Pulmonary artery endothelial cell (primary cell): ENCODE results near the gene CAMTA1. TPM values are rescaled to one million over a fixed set of nuclear protein-coding genes. Genes with fewer than 3 reads are reported as not detected.

Experiments
- DNase-seq: peaks from one replicate; pipeline ENCODE4 v3.0.0-alpha.2; 2011; ENCODE audit warnings: low read depth, low spot score
- total RNA-seq: library from RNA; depleted of rRNA; stranded (reverse); fragments of >200 nt; gene quantifications from 2 replicates; pipeline ENCODE4 v1.2.3, GENCODE V29; 2014

Gene CAMTA1
- total RNA-seq, 1 donor from 2014 or later = 54.0 TPM

DNA sequence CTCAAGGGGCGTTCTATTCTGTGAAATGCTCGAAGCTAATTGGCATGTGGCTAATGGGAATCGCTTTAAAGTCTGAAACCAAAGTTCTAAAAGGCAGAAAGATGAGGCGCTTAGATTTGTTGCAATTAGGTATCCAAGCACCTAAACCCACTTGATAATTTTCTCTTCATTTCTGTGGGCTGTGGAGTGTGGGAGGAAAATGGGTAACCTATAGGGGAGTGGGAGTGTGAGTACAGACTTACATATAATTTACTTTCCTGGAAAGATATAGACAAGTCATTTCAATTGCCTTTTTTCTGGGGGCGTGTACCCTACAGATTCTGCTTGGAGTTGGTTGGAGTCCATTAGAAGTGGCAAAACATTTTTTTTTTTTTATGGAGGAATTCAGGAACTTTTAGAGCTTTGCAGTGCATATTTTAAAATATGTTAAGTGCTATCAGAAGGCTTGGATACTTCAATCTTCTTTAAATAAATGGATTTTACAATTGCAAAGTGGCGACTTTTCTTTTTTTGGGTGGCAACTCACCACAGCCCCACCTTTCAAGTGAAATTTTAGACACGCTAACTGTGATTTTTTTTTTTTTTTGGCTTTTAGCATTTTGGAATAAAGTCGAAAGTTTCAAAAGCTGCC, 254.5 kb downstream of the CAMTA1 start:
- no peak for DNase-seq

DNA sequence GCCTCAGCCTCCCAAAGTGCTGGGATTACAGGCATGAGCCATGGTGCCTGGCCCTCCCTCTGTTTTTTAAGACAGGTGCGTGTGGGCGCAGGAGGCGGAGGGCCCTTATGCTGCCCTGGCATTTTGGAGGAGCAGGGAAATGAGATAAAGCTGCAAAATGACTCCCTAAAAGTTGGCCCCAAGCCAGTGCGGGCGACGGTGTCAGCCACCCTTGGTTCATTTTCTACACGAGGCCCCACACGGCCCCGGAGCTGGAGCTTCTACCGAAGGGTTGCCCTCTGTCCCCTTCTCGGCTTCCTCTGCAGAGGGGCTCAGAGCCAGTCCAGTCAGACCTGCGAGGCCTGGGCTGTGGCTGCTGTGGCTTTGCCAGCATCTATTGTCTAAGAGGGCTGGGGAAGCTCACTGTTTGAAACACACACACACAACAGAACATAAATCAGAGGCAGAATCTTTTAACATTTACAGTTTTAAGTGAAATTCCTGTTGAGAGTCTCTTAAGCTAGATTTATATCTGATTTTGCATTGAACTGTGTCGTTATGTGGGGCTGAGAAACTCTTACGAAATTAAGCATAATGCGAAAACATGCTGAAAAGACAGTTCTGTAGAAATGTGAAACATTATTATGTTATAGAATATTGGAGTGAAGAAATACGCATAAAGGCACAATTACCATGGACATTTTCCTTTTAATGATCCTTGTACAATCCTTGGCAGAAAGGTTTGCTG, 255.9 kb downstream of the CAMTA1 start:
- DNase-seq = no peak

DNA sequence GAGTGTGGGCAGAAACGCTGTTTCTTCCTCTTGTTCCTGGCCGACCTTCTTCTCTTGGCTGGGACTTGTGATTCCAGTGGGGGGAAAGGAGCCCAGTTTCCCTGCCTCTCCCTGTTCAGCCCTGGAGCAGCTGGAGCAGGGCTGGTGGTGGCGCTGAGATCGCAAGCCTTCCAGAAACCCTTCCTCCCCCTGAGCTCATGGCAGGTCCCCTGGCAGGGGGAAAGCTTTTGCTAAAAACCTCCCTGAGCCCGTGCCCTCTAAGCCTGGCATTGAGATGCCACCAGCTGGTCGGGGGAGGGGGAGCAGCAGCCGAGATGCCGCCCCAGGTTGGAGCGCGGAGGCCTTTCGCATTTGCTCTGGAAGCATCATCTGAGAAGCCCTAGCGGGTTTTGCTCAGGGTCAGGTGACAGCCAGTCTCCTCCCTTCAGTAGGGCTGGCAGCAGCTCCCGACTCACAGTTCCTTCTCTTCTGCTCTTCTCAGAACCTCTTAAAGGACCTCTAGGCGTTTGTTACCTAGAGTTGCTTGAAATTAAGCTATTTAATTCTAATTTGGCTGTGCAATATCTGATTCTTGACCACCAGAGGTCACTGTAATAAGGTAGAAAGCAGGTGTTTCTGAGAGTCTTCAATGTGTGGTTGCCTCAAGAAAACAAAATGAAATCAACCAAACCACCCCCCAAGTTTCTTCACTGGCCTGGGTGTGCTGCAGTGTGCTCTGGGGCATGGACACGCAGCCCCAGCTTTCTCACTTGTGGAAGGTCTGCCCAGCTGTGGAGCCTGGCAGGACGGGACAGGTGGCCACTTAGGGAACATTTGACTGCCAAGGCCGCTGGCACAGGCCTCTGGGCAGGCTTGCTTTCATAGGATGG, 257.3 kb downstream of the CAMTA1 start:
- no peak for DNase-seq

GRCh38 chr1:7043191-7043549, 257.9 kb downstream of the CAMTA1 start:
- no peak for DNase-seq

DNA sequence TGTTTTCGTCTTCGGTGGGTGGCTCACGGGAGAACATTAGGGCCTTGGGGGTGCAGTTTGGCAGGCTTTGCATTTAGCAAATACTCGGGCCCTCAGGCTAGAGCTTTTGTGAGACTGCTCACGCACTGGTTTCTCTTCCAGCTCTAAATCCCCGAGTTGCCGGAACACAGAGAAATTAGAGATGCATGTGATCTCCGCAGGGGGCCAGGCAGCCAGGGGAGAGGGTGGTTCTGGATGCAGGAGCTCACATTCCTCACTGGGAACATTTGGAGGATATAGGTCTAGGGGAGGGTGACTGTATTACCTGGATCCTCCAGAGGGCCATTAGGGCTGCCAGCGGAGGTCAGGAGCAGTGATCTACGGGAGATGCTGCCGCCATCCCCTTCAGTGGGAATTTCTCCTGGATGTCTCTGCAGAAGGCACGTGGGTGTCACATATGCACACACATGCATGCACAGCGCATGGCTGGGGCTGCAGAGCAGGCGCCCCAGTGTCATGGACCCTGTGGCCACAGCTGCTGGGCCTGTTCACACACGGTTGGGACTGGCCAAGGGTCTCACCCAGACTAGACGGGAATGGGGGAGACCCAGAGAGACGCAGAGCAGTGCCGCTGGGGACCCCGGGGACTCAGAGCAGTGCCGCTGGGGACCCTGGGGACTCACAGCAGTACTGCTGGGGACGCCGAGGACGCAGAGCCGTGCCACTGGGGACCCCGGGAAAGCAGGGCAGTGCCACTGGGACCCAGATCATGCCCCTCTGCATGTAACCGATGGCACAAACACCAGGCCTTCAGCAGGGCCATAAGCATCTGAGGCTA, 258.7 kb downstream of the CAMTA1 start:
- DNase-seq = no peak

DNA sequence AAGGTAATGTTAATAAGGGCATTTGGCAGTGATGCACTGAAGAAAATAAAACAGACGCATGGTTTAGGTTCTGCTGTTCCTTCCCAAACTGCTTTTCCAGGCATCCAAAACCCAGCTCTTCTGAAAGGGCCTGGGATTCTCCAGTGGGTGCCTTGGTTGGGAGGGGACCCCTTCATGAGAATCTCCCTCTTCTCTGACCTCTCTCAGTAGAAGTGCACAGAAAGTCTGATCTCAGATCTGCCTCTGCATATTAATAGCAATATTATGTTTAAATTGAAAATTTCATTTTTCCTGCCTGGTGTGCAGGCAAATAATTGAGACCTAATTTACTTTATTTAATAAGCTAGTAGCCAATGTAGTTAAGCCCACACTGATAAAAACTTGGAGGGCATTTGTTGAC, 260.6 kb downstream of the CAMTA1 start:
- no peak for DNase-seq

DNA sequence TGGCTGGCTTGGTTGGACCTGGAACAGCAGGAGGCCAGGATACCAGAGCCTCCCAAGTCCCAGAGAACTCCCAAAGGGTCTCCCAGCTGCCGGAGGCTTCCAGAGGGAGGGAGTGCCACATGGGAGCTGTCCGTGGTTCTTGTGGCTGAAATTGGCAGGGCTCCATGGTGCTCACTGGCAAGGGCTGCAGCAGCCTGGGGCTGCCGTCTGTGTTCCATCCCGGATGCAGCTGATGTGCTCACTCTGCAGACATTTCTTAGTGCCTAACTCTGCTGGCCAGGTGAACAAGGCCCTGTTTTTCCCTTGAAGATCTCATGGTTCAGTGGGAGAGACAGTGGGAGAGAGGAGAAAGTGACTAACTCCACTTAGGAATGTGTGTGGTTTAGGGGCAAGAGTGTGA, 261.1 kb downstream of the CAMTA1 start:
- DNase-seq = no peak

DNA sequence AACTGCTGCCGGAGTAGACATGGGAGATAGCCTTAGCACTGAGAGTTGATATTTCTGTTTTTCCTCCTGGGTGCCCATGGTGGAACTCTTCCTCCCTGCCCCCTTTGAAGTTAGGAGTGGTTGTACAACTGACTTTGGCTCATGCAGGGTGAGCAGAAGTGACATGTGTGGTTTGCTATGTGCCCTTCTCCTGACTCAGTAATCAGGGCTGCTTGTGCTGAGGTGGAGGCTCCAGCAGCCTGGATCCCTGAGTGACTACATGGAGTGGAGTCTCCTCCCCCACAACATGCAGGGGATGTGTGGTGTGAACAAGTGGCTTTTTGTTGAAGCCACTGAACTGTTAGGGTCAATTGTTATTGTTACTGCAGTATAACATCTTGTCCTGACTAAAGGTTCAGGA, 261.6 kb downstream of the CAMTA1 start:
- DNase-seq = no peak

GRCh38 chr1:7047866-7048265, 262.6 kb downstream of the CAMTA1 start:
- no peak for DNase-seq

DNA sequence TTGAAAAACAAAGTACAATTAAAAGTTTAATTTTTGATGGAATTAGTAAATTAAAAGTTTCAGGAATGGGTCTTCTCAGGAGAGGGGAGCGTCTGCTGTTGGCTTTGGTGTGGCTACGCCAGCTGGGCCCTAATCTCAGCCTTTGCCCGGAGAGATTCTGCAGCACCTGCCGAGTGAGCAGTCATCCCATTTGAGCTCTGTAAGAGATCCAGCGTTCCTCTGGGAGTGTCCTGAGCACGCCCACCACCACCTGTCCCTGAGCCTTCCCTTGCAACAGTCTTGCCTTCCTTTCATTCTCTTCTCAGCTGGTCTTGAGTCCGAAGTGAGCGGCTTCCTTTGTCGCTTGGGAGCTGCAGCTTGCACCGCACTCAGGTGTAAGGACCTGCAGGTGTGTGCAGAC, 263.1 kb downstream of the CAMTA1 start:
- DNase-seq = no peak

DNA sequence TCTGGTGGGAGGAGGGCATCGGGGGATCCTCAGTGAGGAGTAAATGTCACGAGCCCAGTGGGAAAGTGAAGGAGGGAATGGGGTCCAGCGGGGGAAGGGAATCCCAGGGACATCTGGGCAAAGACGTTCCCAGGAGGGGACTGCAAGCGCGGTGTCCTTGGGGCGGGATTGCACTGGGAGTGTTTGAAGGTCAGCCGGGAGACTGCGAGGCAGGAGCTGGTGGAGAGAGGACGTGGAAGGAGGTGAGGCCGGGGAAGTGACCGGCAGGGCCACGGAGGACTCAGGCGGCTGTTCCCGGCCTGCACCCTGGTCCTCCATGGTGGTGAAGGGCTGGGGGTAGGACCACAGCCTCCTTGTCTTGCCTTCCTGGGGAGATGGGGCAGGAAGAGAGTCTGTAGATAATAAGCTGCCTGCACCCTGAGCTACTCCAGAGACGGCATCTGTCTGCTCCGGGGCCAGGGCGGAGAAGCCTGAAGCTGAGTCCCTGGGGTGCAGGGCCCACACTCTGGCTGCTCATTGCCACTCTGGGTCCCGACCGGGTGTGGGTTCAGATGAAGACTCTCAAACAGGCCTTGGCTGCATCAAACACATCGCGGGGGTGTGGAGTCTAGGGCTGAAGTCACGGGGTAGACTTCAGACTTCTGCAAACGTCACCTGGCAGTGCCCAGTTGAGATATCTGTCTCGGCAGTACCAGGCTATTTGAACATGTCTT, 264.8 kb downstream of the CAMTA1 start:
- no peak for DNase-seq

DNA sequence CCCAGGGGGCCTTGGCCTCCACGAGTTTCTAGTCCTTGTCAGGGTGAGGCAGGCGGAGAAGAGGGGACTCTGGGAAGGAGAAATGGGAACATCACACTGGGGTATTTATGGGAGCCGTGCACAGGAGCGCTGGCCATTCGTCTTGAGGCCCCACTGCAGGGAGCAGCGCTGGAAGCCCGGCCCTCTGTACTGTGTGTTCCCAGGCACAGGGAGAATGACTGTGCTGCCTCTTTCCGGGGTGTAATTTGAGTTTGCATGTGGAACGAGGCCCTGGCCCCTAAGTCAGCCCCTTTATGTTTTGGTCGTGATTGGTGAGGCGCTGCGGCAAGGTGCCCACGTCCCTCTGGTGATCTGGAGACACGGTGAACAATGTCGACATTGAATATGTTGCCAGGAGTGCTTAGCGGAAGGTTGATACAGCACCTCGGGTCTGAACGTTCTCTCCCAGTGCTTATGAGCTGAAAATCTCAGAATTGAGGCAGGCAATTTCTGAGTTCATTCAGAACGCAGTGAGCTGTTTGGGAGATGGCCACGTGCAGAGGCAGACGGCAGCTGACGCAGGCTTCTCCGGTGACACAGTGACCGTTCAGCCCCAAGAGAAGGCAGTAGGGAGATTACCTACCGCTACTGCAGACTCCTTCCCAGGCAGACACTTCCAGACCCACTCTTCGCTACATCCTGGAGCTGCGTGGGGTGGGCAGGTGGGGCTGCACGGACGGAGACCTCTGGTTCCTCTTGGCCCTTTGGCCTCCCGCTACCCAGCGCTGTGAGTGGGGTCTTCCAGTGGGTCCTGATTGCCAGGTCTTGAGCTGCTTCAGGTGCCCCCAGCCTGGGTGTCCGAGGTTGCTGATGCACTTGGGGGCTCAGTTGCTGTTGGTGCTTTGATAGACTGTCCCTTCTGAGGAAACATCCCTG, 265.8 kb downstream of the CAMTA1 start:
- no peak for DNase-seq

GRCh38 chr1:7052701-7053100, 267.4 kb downstream of the CAMTA1 start:
- no peak for DNase-seq

DNA sequence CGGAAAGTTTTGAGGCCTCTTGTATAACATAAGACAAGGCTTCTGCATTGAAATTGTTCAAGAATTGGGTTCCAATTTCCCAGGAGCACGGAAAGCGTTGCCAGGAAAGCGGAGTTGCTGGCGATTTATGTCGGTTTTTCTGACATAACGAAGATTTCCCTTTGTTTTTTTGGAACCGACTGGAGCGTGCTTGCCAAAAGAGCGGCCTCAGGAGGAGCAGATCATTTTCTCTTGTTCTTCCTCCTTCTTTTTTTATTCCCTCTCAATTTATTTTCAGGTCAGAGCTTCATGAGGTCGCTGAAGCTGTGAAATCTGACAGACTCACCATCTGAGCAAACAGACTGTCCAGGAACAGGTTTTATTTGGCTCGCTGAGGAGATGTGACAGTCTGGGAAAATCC, 275.5 kb downstream of the CAMTA1 start:
- no peak for DNase-seq

- no peak for DNase-seq
Measured at GRCh38 chr1:7062346-7063061, 277.2 kb downstream of the CAMTA1 start.

GRCh38 chr1:7063981-7064380, 278.7 kb downstream of the CAMTA1 start:
- DNase-seq = no peak

GRCh38 chr1:7068552-7068951, 283.3 kb downstream of the CAMTA1 start:
- DNase-seq = no peak

DNA sequence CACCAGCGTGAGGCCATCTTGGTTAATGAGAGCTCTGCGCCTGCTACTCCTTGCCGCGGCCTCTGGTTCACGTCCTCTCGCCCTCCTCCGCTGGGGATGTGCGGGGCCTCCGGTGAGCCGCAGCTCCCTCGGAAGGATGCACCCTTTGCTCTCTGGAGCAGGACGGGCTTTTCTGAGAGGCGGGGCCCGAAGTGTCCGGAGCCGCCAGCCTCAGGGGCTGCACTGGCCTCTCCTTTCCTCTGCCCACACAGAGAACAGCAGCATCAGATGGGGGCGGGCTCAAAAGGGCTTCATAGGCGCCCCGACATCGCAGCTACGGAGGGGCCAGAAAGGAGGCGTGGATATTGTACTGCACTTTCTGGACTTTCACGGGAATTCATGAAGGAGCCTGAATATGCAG, 284.7 kb downstream of the CAMTA1 start:
- no peak for DNase-seq

DNA sequence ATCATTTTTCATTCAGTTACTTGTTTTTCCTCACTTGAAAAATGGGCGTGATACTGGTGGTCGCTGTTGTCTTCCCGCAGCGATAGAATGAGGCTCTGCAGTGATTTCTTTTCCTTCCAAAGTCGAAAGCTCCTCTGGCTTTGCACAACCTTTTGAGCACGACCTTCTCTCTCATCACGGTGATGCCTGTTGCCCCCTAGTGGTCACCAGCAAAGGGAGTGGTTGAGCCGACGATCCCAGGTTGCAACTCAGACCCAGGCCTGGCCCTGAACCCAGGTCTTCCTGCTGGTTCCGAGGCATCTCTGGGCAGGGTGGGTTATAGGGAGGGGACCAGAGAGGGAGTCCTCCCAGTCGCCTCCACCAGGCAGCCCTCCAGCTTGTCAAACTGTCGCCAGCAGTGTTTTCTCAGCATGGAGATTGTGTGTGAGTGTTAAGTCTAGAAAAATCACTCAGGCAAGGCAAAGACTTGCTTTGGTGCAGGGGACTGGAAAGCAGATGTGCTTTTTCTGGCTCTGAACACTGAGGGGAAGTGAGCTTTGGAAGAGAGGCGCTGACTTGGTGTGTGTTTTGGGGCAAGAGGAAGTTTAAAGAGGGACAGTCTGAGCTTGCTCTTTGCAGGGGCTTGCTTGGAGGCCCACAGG, 285.3 kb downstream of the CAMTA1 start:
- DNase-seq = peak; percentile 26
